H4 (cell line): ENCODE data around the gene POLR1A. TPM values are rescaled to one million over a fixed set of nuclear protein-coding genes. Genes with fewer than 3 reads are reported as not detected.

Experiments
- DNase-seq: peaks from one replicate; pipeline ENCODE4 v3.0.0-alpha.2; 2015; ENCODE audit warnings: low spot score
- total RNA-seq: library from RNA; depleted of rRNA; stranded (reverse); fragments of >200 nt; shearing (Covaris generic); gene quantifications from 2 replicates; pipeline ENCODE4 v1.2.3, GENCODE V29; 2014

Gene POLR1A
- total RNA-seq, 1 experiment from 2014 or later = 18.9 TPM

- DNase-seq = no peak
These were observed 8.4 kb downstream of the POLR1A start for GRCh38 chr2:86097114-86097896.

- DNase-seq = no peak
These were observed 11.5 kb downstream of the POLR1A start for GRCh38 chr2:86094229-86094628.

- no peak for DNase-seq
These were observed 17.5 kb downstream of the POLR1A start for GRCh38 chr2:86087936-86088850.

GRCh38 chr2:86082756-86083155 lies 22.9 kb downstream of the POLR1A start:
- DNase-seq = no peak

GRCh38 chr2:86081724-86082123 lies 24.0 kb downstream of the POLR1A start:
- no peak for DNase-seq

GRCh38 chr2:86079981-86080911 lies 25.4 kb downstream of the POLR1A start:
- peak; percentile 54 for DNase-seq

GRCh38 chr2:86078774-86079545 lies 26.7 kb downstream of the POLR1A start:
- DNase-seq = peak; percentile 19

- no peak for DNase-seq
These were observed 29.8 kb downstream of the POLR1A start for GRCh38 chr2:86075886-86076285.

- DNase-seq = no peak
These were observed 30.9 kb downstream of the POLR1A start for GRCh38 chr2:86074811-86075210.

- DNase-seq = no peak
These were observed 31.4 kb downstream of the POLR1A start for GRCh38 chr2:86074256-86074655.

- DNase-seq = no peak
These were observed 32.5 kb downstream of the POLR1A start for GRCh38 chr2:86073225-86073624.

GRCh38 chr2:86072271-86072858 lies 33.3 kb downstream of the POLR1A start:
- peak; percentile 31 for DNase-seq

GRCh38 chr2:86070868-86071267 lies 34.8 kb downstream of the POLR1A start:
- no peak for DNase-seq

GRCh38 chr2:86069783-86070339 lies 35.8 kb downstream of the POLR1A start:
- DNase-seq = no peak

- DNase-seq = no peak
These were observed 36.5 kb downstream of the POLR1A start for GRCh38 chr2:86069091-86069685.

GRCh38 chr2:86068648-86069047 lies 37.0 kb downstream of the POLR1A start:
- no peak for DNase-seq

- no peak for DNase-seq
These were observed 37.5 kb downstream of the POLR1A start for GRCh38 chr2:86068136-86068588.

- no peak for DNase-seq
These were observed 38.8 kb downstream of the POLR1A start for GRCh38 chr2:86066915-86067314.

- DNase-seq = no peak
These were observed 39.6 kb downstream of the POLR1A start for GRCh38 chr2:86066007-86066578.
